ENCODE data around the gene TGDS. TPM values are rescaled to one million over a fixed set of nuclear protein-coding genes. Genes with fewer than 3 reads are reported as not detected.

The TGDS gene
- total RNA-seq, 2 donors from 2014 or later, result 6.1 to 6.5 TPM

- DNase-seq (ENCODE audit: low spot score), result peak; percentile 98
- H3K4me3 ChIP-seq, result peak overlapping the region; percentile 72 to 76
- no peaks in the 10 kb centered on the region for H3K36me3 ChIP-seq
- no peaks in the 10 kb centered on the region for H3K9me3 ChIP-seq
- TF ChIP-seq CTCF (IDR thresholded peaks at IDR 0.05), result peak in 1 of 2 donors; percentile 10
- peaks cover 0 to 9% of the 10 kb centered on the region in 2 donors for H3K4me1 ChIP-seq
- H3K27me3 ChIP-seq, result no peaks in the 10 kb centered on the region
- H3K27ac ChIP-seq, result peak overlapping the region; percentile 96 to 98
Measured at GRCh38 chr13:94549232-94550061, 46.5 kb downstream of the TGDS start.

GRCh38 chr13:94548821-94549231 is 47.1 kb downstream of the TGDS start:
- H3K27ac ChIP-seq, result peak overlapping the region; percentile 96 to 98
- peaks cover 0 to 9% of the 10 kb centered on the region in 2 donors for H3K4me1 ChIP-seq
- peak in 1 of 2 donors; percentile 50 for TF ChIP-seq CTCF (IDR thresholded peaks at IDR 0.05)
- peak overlapping the region; percentile 72 to 76 for H3K4me3 ChIP-seq
- DNase-seq (ENCODE audit: low spot score), result peak; percentile 64
- no peaks in the 10 kb centered on the region for H3K36me3 ChIP-seq
- no peaks in the 10 kb centered on the region for H3K27me3 ChIP-seq
- H3K9me3 ChIP-seq, result no peaks in the 10 kb centered on the region

GRCh38 chr13:94548382-94548781 is 47.6 kb downstream of the TGDS start:
- H3K27ac ChIP-seq, result peak overlapping the region; percentile 96 to 98
- no peak for DNase-seq (ENCODE audit: low spot score)
- peak overlapping the region; percentile 72 to 76 for H3K4me3 ChIP-seq
- no peaks in the 10 kb centered on the region for H3K9me3 ChIP-seq
- TF ChIP-seq CTCF (IDR thresholded peaks at IDR 0.05), result no peak
- no peaks in the 10 kb centered on the region for H3K27me3 ChIP-seq
- H3K4me1 ChIP-seq, result peaks cover 0 to 9% of the 10 kb centered on the region in 2 donors
- no peaks in the 10 kb centered on the region for H3K36me3 ChIP-seq

GRCh38 chr13:94546061-94546839 is 49.7 kb downstream of the TGDS start:
- Histone ChIP-seq H3K4me1 (peaks cover 0 to 16% of the 10 kb centered on the region in 2 donors), H3K9me3 (no peaks in the 10 kb centered on the region), H3K36me3 (no peaks in the 10 kb centered on the region), H3K4me3 (no peak overlapping the region), H3K27ac (no peak overlapping the region), H3K27me3 (no peaks in the 10 kb centered on the region)
- TF ChIP-seq CTCF (IDR thresholded peaks at IDR 0.05), result no peak
- no peak for DNase-seq (ENCODE audit: low spot score)

GRCh38 chr13:94544922-94545321 is 51.0 kb downstream of the TGDS start:
- Histone ChIP-seq H3K27ac (no peak overlapping the region), H3K4me3 (no peak overlapping the region), H3K4me1 (peaks cover 0 to 16% of the 10 kb centered on the region in 2 donors), H3K9me3 (no peaks in the 10 kb centered on the region), H3K27me3 (no peaks in the 10 kb centered on the region), H3K36me3 (no peaks in the 10 kb centered on the region)
- no peak for TF ChIP-seq CTCF (IDR thresholded peaks at IDR 0.05)
- DNase-seq (ENCODE audit: low spot score), result no peak
